HEK293 (cell line): ENCODE data around the gene LSM3.

Experiments
- BCL6B ChIP-seq: fragments of 450-650 bp; formaldehyde crosslinking; IDR thresholded peaks from 2 replicates; pipeline ENCODE4 v1.5.1; 2017; ENCODE audit warnings: missing biosample characterization, missing genetic modification characterization
- GLI4 ChIP-seq: fragments of 450-650 bp; formaldehyde crosslinking; IDR thresholded peaks from 2 replicates; pipeline ENCODE4 v1.5.1; 2016; ENCODE audit warnings: missing biosample characterization, missing genetic modification characterization
- GLIS1 ChIP-seq: fragments of 450-650 bp; formaldehyde crosslinking; IDR thresholded peaks from 2 replicates; pipeline ENCODE4 v1.5.1; 2016; ENCODE audit warnings: missing biosample characterization, missing genetic modification characterization
- IKZF3 ChIP-seq: fragments of 450-650 bp; IDR thresholded peaks from 2 replicates; pipeline ENCODE4 v1.5.0; 2018; ENCODE audit warnings: missing biosample characterization, mild to moderate bottlenecking, missing genetic modification characterization, moderate library complexity
- KLF10 ChIP-seq: fragments of 450-650 bp; IDR thresholded peaks from 2 replicates; pipeline ENCODE4 v1.5.1; 2018; ENCODE audit warnings: missing biosample characterization, mild to moderate bottlenecking, missing genetic modification characterization
- PBX3 ChIP-seq: sonication (generic); formaldehyde crosslinking; IDR thresholded peaks from 2 replicates; pipeline ENCODE4 v1.8.1; 2022; ENCODE audit warnings: mild to moderate bottlenecking, moderate library complexity, missing genetic modification reagents
- PRDM10 ChIP-seq: fragments of 450-650 bp; formaldehyde crosslinking; IDR thresholded peaks from 2 replicates; pipeline ENCODE4 v1.5.1; 2016; ENCODE audit warnings: missing biosample characterization, missing genetic modification characterization
- PRDM6 ChIP-seq: fragments of 450-650 bp; formaldehyde crosslinking; IDR thresholded peaks from 2 replicates; pipeline ENCODE4 v1.5.1; 2017; ENCODE audit warnings: missing biosample characterization, missing genetic modification characterization
- RBAK ChIP-seq: fragments of 450-650 bp; formaldehyde crosslinking; IDR thresholded peaks from 2 replicates; pipeline ENCODE4 v1.5.1; 2016; ENCODE audit warnings: missing biosample characterization, missing genetic modification characterization
- SCRT1 ChIP-seq: fragments of 450-650 bp; formaldehyde crosslinking; IDR thresholded peaks from 2 replicates; pipeline ENCODE4 v1.5.1; 2016; ENCODE audit warnings: missing biosample characterization, missing genetic modification characterization, borderline replicate concordance
- SETDB1 ChIP-seq: IDR thresholded peaks from one replicate; pipeline ENCODE4 v1.6.1; 2017; ENCODE audit warnings: mild to moderate bottlenecking, low read length, moderate library complexity, mixed read lengths; ENCODE audit not compliant: insufficient read length
- SP2 ChIP-seq: fragments of 450-650 bp; formaldehyde crosslinking; IDR thresholded peaks from 2 replicates; pipeline ENCODE4 v1.5.1; 2016; ENCODE audit warnings: missing biosample characterization, missing genetic modification characterization
- WT1 ChIP-seq: fragments of 450-650 bp; formaldehyde crosslinking; IDR thresholded peaks from 2 replicates; pipeline ENCODE4 v1.5.1; 2016; ENCODE audit warnings: missing biosample characterization, missing genetic modification characterization
- ZBTB17 ChIP-seq: fragments of 450-650 bp; formaldehyde crosslinking; IDR thresholded peaks from 2 replicates; pipeline ENCODE4 v1.5.1; 2016; ENCODE audit warnings: missing biosample characterization, missing genetic modification characterization
- ZBTB20 ChIP-seq: fragments of 450-650 bp; formaldehyde crosslinking; IDR thresholded peaks from 2 replicates; pipeline ENCODE4 v1.5.1; 2016; ENCODE audit warnings: missing biosample characterization, missing genetic modification characterization
- ZBTB21 ChIP-seq: fragments of 450-650 bp; formaldehyde crosslinking; IDR thresholded peaks from 2 replicates; pipeline ENCODE4 v1.5.1; 2017; ENCODE audit warnings: missing biosample characterization, missing genetic modification characterization
- ZBTB44 ChIP-seq: fragments of 450-650 bp; IDR thresholded peaks from 2 replicates; pipeline ENCODE4 v1.5.1; 2018; ENCODE audit warnings: missing biosample characterization, mild to moderate bottlenecking, missing genetic modification characterization
- ZBTB8A ChIP-seq: fragments of 450-650 bp; formaldehyde crosslinking; IDR thresholded peaks from 2 replicates; pipeline ENCODE4 v1.5.1; 2016; ENCODE audit warnings: missing biosample characterization, missing genetic modification characterization
- ZFP3 ChIP-seq: fragments of 450-650 bp; formaldehyde crosslinking; IDR thresholded peaks from 2 replicates; pipeline ENCODE4 v1.5.1; 2016; ENCODE audit warnings: low read depth, missing biosample characterization, missing genetic modification characterization
- ZNF112 ChIP-seq: fragments of 450-650 bp; formaldehyde crosslinking; IDR thresholded peaks from 2 replicates; pipeline ENCODE4 v1.5.0; 2017; ENCODE audit warnings: missing biosample characterization, missing genetic modification characterization
- ZNF133 ChIP-seq: fragments of 450-650 bp; formaldehyde crosslinking; IDR thresholded peaks from 2 replicates; pipeline ENCODE4 v1.5.1; 2016; ENCODE audit warnings: missing biosample characterization, missing genetic modification characterization
- ZNF174 ChIP-seq: fragments of 450-650 bp; formaldehyde crosslinking; IDR thresholded peaks from 2 replicates; pipeline ENCODE4 v1.5.0; 2017; ENCODE audit warnings: missing biosample characterization, mild to moderate bottlenecking, missing genetic modification characterization
- ZNF239 ChIP-seq: fragments of 450-650 bp; formaldehyde crosslinking; IDR thresholded peaks from 2 replicates; pipeline ENCODE4 v1.5.1; 2016; ENCODE audit warnings: missing biosample characterization, missing genetic modification characterization
- ZNF404 ChIP-seq: fragments of 450-650 bp; formaldehyde crosslinking; IDR thresholded peaks from 2 replicates; pipeline ENCODE4 v1.5.1; 2017; ENCODE audit warnings: missing biosample characterization, missing genetic modification characterization
- ZNF791 ChIP-seq: fragments of 450-650 bp; formaldehyde crosslinking; IDR thresholded peaks from 2 replicates; pipeline ENCODE4 v1.5.1; 2016; ENCODE audit warnings: missing biosample characterization, missing genetic modification characterization
- TF ChIP-seq, protein P1 (sequence below): fragments of 450-650 bp; formaldehyde crosslinking; IDR thresholded peaks from 2 replicates; pipeline ENCODE4 v1.5.1; 2017; ENCODE audit warnings: missing biosample characterization, mild to moderate bottlenecking, missing genetic modification characterization, moderate library complexity
- TF ChIP-seq, protein P2 (sequence below): fragments of 450-650 bp; formaldehyde crosslinking; IDR thresholded peaks from 2 replicates; pipeline ENCODE4 v1.5.1; 2016; ENCODE audit warnings: missing biosample characterization, missing genetic modification characterization

LSM3 gene

DNA sequence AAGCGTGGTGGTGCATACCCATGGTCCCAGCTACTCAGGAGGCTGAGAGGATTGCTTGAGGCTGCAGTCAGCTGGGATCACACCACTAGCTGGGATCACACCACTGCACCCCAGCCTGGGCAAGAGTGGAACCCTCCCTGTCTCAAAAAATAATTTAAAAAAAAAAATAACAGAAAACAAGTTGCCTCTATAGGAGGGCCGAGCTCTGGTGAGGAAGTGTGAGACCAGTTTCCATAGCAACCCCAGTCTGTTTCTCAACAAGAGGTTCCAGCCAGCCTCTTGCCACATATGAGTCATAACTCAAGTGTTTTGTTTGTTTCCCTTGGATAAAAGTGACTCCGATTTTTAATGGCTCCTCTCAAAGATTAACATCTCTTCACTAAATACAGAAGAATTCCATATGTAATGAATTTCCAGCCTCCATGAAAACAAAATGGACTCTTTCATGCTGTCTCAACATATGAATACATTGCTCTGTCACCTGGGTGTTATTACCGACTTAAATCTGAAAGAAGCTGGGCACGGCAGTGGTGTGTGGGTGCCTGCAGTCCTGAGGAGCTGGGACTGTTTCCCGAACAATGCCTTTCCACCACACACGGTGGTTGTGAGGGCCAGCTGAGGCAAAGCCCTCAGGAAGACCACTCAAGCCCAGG lies 34.1 kb upstream of the LSM3 start (continued):
- TF ChIP-seq GLI4 (tag by site-specific recombination) (no peak), ZBTB21 (tag by site-specific recombination) (0 out of 2 replicates have a peak, but pooled peaks have one; percentile 40), ZFP3 (no peak), ZNF239 (tag by site-specific recombination) (no peak), IKZF3 (tag by site-specific recombination) (peak; percentile 91), ZBTB20 (peak; percentile 72), ZNF174 (tag by site-specific recombination) (no peak), ZBTB8A (peak; percentile 26; the same call in 1 of the 2 replicates), SETDB1 (no peak), PRDM10 (peak; percentile 83), KLF10 (tag by site-specific recombination) (peak; percentile 45), SP2 (tag by site-specific recombination) (no peak), ZNF112 (tag by site-specific recombination) (no peak), ZBTB17 (peak; percentile 66; the same call in 1 of the 2 replicates), PRDM6 (tag by site-specific recombination) (peak; percentile 95), ZNF133 (tag by site-specific recombination) (no peak), RBAK (tag by site-specific recombination) (no peak), ZNF404 (no peak), BCL6B (no peak), SCRT1 (tag by site-specific recombination) (no peak), GLIS1 (tag by site-specific recombination) (peak; percentile 47; the same call in 1 of the 2 replicates), PBX3 (no peak), ZBTB44 (tag by site-specific recombination) (0 out of 2 replicates have a peak, but pooled peaks have one; percentile 22), WT1 (tag by site-specific recombination) (peak; percentile 63), ZNF791 (tag by site-specific recombination) (no peak)
- TF ChIP-seq, protein P1, sequence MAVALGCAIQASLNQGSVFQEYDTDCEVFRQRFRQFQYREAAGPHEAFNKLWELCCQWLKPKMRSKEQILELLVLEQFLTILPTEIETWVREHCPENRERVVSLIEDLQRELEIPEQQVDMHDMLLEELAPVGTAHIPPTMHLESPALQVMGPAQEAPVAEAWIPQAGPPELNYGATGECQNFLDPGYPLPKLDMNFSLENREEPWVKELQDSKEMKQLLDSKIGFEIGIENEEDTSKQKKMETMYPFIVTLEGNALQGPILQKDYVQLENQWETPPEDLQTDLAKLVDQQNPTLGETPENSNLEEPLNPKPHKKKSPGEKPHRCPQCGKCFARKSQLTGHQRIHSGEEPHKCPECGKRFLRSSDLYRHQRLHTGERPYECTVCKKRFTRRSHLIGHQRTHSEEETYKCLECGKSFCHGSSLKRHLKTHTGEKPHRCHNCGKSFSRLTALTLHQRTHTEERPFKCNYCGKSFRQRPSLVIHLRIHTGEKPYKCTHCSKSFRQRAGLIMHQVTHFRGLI: peak; percentile 35; the same call in 1 of the 2 replicates
- TF ChIP-seq, protein P2, sequence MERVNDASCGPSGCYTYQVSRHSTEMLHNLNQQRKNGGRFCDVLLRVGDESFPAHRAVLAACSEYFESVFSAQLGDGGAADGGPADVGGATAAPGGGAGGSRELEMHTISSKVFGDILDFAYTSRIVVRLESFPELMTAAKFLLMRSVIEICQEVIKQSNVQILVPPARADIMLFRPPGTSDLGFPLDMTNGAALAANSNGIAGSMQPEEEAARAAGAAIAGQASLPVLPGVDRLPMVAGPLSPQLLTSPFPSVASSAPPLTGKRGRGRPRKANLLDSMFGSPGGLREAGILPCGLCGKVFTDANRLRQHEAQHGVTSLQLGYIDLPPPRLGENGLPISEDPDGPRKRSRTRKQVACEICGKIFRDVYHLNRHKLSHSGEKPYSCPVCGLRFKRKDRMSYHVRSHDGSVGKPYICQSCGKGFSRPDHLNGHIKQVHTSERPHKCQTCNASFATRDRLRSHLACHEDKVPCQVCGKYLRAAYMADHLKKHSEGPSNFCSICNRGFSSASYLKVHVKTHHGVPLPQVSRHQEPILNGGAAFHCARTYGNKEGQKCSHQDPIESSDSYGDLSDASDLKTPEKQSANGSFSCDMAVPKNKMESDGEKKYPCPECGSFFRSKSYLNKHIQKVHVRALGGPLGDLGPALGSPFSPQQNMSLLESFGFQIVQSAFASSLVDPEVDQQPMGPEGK (tag by site-specific recombination): 0 out of 2 replicates have a peak, but pooled peaks have one; percentile 17
